ENCODE measurements around the gene KIAA0825. TPM values are rescaled to one million over a fixed set of nuclear protein-coding genes. Genes with fewer than 3 reads are reported as not detected.

KIAA0825 gene
- total and polyA plus RNA-seq, 12 donors, result 0.34 to 11.5 (median 3.1) TPM

GRCh38 chr5:94618029-94618492 is 343 bp downstream of the KIAA0825 start:
- Histone ChIP-seq H3K9me3 (replicated peaks in 1 of 3) (no peaks in the 10 kb centered on the region), H3K27ac (peak overlapping the region; percentile 54 to 93 (median 72)), H3K4me3 (peak overlapping the region; percentile 43 to 98 (median 72)), H3K4me1 (replicated peaks in 1 of 2) (peaks cover 8 to 18% of the 10 kb centered on the region in 2 donors), H3K27me3 (no peaks in the 10 kb centered on the region), H3K36me3 (replicated peaks in 1 of 2) (no peaks in the 10 kb centered on the region)
- intact Hi-C loops (cut with DNase I), result no loop called here
- peak; percentile 56 to 92 (median 84) for DNase-seq
- TF ChIP-seq CTCF (IDR thresholded peaks at IDR 0.05), result no peak
- peak in 1 of 2 donors; percentile 23 for TF ChIP-seq POLR2A (IDR thresholded peaks at IDR 0.05)
- 0 to 1% (median 0%) methylated on average over 12 to 23 of the region's 23 CpGs for WGBS, 4 donors

- Histone ChIP-seq H3K36me3 (replicated peaks in 1 of 2) (no peaks in the 10 kb centered on the region), H3K27ac (no peak overlapping the region), H3K4me3 (no peak overlapping the region), H3K9me3 (replicated peaks in 1 of 3) (no peaks in the 10 kb centered on the region), H3K27me3 (no peaks in the 10 kb centered on the region), H3K4me1 (replicated peaks in 1 of 2) (peaks cover 8 to 18% of the 10 kb centered on the region in 2 donors)
- intact Hi-C loops (cut with DNase I), result no loop called here
- 89 to 95% (median 95%) methylated on average over 3 of the region's 3 CpGs for WGBS, 4 donors
- TF ChIP-seq POLR2A (IDR thresholded peaks at IDR 0.05), result no peak
- no peak for DNase-seq
Observed at GRCh38 chr5:94615862-94616261, 2.5 kb downstream of the KIAA0825 start.

- DNase-seq, result no peak
- Histone ChIP-seq H3K4me3 (no peak overlapping the region), H3K4me1 (replicated peaks in 1 of 2) (peaks cover 8 to 14% of the 10 kb centered on the region in 2 donors), H3K9me3 (replicated peaks in 1 of 3) (no peaks in the 10 kb centered on the region), H3K27me3 (no peaks in the 10 kb centered on the region), H3K36me3 (replicated peaks in 1 of 2) (no peaks in the 10 kb centered on the region), H3K27ac (no peak overlapping the region)
- intact Hi-C loops (cut with DNase I), result no loop called here
- TF ChIP-seq POLR2A (IDR thresholded peaks at IDR 0.05), result no peak
- WGBS, 4 donors, result 87 to 93% (median 88%) methylated on average over 2 of the region's 2 CpGs
Observed at GRCh38 chr5:94614156-94614805, 4.1 kb downstream of the KIAA0825 start.

- intact Hi-C loops (cut with DNase I), result no loop called here
- Histone ChIP-seq H3K4me3 (no peak overlapping the region), H3K4me1 (replicated peaks in 1 of 2) (peaks cover 8 to 11% of the 10 kb centered on the region in 2 donors), H3K27ac (no peak overlapping the region), H3K36me3 (replicated peaks in 1 of 2) (no peaks in the 10 kb centered on the region), H3K9me3 (replicated peaks in 1 of 3) (no peaks in the 10 kb centered on the region), H3K27me3 (no peaks in the 10 kb centered on the region)
- no peak for DNase-seq
- TF ChIP-seq CTCF (IDR thresholded peaks at IDR 0.05), result peak in 1 of 6 experiments; percentile 6
- no peak for TF ChIP-seq POLR2A (IDR thresholded peaks at IDR 0.05)
- WGBS, 4 donors, result 64 to 80% (median 71%) methylated on average over 2 of the region's 2 CpGs
Observed at GRCh38 chr5:94613583-94613982, 4.8 kb downstream of the KIAA0825 start.

GRCh38 chr5:94595281-94595840 is 23.0 kb downstream of the KIAA0825 start:
- H3K27me3 ChIP-seq, result no peaks in the 10 kb centered on the region
- TF ChIP-seq CTCF (IDR thresholded peaks at IDR 0.05) (no peak), POLR2A (IDR thresholded peaks at IDR 0.05) (no peak)
- no peaks in the 10 kb centered on the region for H3K9me3 ChIP-seq (replicated peaks in 1 of 3)
- H3K4me1 ChIP-seq (replicated peaks in 1 of 2), result no peaks in the 10 kb centered on the region
- H3K36me3 ChIP-seq (replicated peaks in 1 of 2), result no peaks in the 10 kb centered on the region
- H3K4me3 ChIP-seq, result no peak overlapping the region
- intact Hi-C loops (cut with DNase I), result no loop called here
- no peak overlapping the region for H3K27ac ChIP-seq
- no peak for DNase-seq
- WGBS, 4 donors, result 84 to 96% (median 86%) methylated on average over 7 of the region's 7 CpGs

Measured in adrenal gland (tissue), 12 donors.